ENCODE results near the gene SCGN.

GRCh38 chr6:25735261-25735660, 83.2 kb downstream of the SCGN start:
- no peak for TF ChIP-seq CTCF (IDR thresholded peaks at IDR 0.05)
- TF ChIP-seq POLR2A (IDR thresholded peaks at IDR 0.05), result no peak
